Testis (tissue), 2 donors: Measurements from ENCODE around the gene NXPH3.

Experiments used
- CTCF ChIP-seq, 3 experiments: fragments of 450-650 bp in 2 of 3; fragments of 200-600 bp in 1 of 3; sonication (generic) in 1 of 3; IDR thresholded peaks; one replicate each; pipeline ENCODE4 v1.5.1; 2016 to 2019; ENCODE audit warnings: antibody characterized with exemption in 3 of 3, mild to moderate bottlenecking in 2 of 3, moderate library complexity in 1 of 3
- POLR2A ChIP-seq: fragments of 450-650 bp; IDR thresholded peaks from one replicate; pipeline ENCODE4 v1.6.1; 2017; ENCODE audit warnings: antibody characterized with exemption, mild to moderate bottlenecking, moderate library complexity

- TF ChIP-seq CTCF (IDR thresholded peaks at IDR 0.05) (no peak), POLR2A (no peak)
Measured at GRCh38 chr17:49552070-49552751, 23.5 kb upstream of the NXPH3 start.
